ENCODE measurements around the gene L1CAM.

The L1CAM gene

DNA sequence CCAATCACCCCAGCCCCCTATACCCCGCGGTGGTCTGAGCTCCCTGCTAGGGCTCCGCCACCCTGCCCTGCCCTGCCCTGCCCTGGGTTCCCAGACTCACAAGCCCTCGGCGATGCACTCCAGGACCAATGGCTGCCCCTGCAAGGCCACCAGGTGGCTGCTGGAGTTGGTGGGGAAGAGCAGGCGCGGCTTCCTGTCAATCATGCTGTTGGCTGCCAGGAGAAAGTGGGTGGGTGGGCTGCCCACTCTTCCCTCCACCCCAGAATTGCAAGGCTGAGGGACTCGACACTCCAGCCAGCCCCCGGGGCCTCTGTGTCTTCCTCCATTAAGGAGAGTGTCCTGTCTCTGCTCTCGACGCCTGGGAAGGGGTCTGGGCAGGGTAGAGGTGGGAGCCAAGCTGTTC, 15.7 kb downstream of the L1CAM start:
- H3K4me3 ChIP-seq (ENCODE audit: low read depth, low read length) = no peak overlapping the region
- DNase-seq (ENCODE audit: low read depth) = no peak
- TF ChIP-seq, protein P1, sequence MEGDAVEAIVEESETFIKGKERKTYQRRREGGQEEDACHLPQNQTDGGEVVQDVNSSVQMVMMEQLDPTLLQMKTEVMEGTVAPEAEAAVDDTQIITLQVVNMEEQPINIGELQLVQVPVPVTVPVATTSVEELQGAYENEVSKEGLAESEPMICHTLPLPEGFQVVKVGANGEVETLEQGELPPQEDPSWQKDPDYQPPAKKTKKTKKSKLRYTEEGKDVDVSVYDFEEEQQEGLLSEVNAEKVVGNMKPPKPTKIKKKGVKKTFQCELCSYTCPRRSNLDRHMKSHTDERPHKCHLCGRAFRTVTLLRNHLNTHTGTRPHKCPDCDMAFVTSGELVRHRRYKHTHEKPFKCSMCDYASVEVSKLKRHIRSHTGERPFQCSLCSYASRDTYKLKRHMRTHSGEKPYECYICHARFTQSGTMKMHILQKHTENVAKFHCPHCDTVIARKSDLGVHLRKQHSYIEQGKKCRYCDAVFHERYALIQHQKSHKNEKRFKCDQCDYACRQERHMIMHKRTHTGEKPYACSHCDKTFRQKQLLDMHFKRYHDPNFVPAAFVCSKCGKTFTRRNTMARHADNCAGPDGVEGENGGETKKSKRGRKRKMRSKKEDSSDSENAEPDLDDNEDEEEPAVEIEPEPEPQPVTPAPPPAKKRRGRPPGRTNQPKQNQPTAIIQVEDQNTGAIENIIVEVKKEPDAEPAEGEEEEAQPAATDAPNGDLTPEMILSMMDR (IDR thresholded peaks at IDR 0.05; ENCODE audit: low read depth, low read length, missing control alignments) = no peak
- in situ Hi-C loops (cut with HindIII; ENCODE audit: low sequenced_read_pairs) = no loop called here

DNA sequence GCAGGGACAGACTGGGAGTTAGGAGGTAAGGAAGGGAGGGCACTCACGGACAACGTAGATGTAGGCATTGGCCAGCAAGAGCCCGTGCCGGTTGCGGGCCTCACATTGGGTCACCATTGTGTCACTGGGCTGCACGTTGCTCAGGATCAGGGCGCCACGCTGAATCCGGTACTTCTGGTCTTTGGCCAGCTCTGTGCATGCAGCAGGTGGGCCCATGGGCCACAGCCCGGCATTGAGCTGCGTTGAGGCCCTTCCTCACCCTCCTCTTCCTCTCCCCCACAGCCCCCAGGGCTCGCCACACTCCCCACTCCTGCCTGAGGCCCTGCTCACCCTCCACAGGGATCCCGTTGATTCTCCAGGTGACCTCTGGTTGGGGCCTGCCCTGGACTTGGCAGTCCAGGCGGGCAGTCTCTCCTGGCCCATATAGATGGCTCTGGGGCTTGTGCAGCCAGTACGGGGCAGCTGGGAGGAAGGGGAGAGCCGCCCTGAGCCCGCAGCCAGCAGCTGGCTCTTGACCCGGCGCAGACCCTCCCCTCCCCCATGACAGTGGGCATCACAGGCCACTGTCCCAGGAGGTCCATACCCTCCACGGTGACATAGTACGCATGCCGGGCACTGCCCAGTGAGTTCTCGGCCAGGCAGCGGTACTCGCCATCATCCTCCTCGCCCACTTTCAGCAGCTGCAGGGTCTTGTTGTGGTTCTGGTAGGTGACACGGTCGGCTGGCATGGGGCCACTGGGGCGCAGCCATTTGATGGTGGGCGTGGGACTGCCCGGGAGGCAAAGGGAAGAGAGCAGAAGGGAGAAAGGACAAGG, 16.3 kb downstream of the L1CAM start:
- TF ChIP-seq, protein P1 (IDR thresholded peaks at IDR 0.05; ENCODE audit: low read depth, low read length, missing control alignments) = no peak
- no peak overlapping the region for H3K4me3 ChIP-seq (ENCODE audit: low read depth, low read length)
- DNase-seq (ENCODE audit: low read depth) = no peak
- in situ Hi-C loops (cut with HindIII; ENCODE audit: low sequenced_read_pairs) = no loop called here

DNA sequence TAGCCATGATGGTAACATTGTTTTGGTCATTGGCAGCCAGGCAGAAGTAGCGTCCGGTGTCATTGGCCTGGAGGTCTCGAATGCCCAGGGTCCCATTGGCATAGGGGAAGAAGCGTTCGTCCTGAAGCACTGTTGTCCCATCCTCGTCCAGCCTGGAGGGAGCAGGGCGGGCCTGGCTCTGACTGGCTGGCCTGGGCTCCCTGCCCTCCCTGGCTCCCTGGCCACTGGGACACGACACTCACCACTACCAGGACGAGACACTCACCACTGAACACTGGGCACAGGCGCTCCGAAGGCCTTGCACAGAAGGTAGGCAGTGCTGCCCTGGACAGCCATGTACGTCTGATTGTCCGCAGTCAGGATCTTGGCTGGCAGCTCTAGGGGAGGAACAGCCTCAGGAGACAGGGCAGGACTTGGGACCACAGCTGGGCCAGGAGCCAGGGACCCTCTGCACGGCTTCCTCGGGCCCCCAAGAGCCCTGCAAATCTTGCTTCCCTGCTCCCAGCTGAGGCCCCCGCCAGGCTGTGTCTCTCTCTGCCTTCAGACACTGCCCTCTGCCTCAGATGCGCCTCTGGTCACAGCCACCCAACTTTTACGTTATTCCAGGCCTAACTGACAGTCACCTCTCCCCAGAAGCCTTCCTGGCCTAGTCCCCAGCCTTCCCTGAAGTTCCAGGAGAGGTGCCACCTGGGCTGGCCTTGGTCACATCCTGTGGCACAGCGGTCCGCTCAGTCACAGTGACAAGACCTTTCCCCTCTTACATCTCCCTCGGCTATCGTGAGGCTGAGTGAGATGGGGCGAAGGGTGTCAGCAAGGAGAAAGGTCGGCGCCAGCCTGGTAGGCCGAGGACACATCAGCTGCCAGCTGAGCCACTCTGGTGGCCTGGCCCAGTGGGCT, 17.1 kb downstream of the L1CAM start:
- DNase-seq (ENCODE audit: low read depth) = no peak
- in situ Hi-C loops (cut with HindIII; ENCODE audit: low sequenced_read_pairs) = no loop called here
- no peak overlapping the region for H3K4me3 ChIP-seq (ENCODE audit: low read depth, low read length)
- TF ChIP-seq, protein P1 (IDR thresholded peaks at IDR 0.05; ENCODE audit: low read depth, low read length, missing control alignments) = no peak

DNA sequence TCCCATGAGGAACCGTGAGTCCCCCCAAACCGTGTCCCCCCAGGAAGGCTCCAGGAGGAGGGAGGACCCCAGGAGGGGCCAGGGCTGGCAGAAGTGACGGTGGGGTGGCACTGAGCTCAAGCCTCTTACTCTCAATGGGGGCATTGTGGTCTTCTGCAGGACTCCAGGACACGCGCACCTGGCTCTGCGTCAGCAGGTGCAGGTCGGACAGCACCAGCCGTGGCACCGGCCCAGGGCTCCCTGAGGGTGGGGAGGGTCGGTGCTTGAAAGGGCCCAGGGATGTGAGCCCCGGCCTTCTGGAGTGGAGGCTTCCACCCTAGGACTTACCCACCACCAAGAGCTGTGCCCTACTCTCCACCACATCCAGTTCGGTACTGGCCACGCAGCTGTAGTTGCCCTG, 18.3 kb downstream of the L1CAM start:
- in situ Hi-C loops (cut with HindIII; ENCODE audit: low sequenced_read_pairs) = no loop called here
- no peak for DNase-seq (ENCODE audit: low read depth)
- no peak overlapping the region for H3K4me3 ChIP-seq (ENCODE audit: low read depth, low read length)
- TF ChIP-seq, protein P1 (IDR thresholded peaks at IDR 0.05; ENCODE audit: low read depth, low read length, missing control alignments) = no peak

DNA sequence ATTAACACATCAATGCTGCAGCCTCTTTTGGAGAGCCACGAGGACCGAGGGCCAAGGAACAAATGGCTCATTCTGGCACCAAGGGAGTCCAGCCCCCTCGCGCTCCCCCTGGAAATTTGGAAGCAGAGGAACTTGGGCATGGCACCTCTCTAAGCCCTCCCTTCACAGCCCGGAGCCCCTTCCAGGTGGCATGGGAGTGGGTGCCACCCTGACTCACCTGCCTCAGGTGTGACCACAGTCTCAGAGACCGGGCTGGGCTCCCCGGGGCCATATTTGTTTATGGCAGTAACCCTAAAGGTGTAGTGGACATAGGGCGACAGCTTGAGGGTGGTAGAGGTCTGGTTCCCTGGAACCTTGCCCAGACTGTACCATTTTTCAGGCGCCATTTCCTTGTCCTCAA, 18.8 kb downstream of the L1CAM start:
- DNase-seq (ENCODE audit: low read depth) = no peak
- TF ChIP-seq, protein P1 (IDR thresholded peaks at IDR 0.05; ENCODE audit: low read depth, low read length, missing control alignments) = no peak
- in situ Hi-C loops (cut with HindIII; ENCODE audit: low sequenced_read_pairs) = no loop called here
- H3K4me3 ChIP-seq (ENCODE audit: low read depth, low read length) = no peak overlapping the region

DNA sequence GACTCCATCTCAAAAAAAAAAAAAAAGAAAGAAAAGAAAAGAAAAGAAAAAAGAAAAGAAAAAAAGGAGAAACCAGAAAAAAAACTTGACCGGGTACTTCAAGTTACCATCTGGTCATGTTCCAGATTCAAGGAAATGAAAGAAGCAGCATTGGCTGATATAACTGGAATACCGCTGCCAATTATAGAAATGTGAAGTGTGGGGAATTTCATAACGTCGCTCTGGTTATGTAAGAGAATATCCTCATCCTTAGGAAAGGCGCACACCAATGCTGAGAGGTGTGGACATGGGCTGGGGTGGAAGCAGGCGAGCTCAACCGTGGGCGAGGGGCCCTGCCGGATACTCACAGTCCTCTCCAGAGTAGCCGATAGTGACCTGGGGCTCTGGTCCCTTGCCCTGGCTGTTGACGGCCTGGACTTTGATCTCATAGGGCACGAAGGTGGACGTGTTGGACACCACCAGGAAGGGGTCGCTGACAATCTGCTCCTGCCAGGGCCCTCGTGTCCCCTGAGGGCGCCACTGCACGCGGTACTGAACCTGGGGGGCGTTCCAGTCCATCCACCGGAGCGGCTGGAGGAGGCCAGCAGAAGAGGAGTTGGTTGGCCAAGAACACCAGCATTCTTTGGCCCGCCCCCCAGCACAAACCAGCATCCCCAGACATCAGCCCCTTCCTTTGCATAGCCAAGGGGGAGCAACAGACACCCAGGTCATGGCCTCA, 19.5 kb downstream of the L1CAM start:
- TF ChIP-seq, protein P1 (IDR thresholded peaks at IDR 0.05; ENCODE audit: low read depth, low read length, missing control alignments) = no peak
- H3K4me3 ChIP-seq (ENCODE audit: low read depth, low read length) = no peak overlapping the region
- no peak for DNase-seq (ENCODE audit: low read depth)
- in situ Hi-C loops (cut with HindIII; ENCODE audit: low sequenced_read_pairs) = no loop called here
